Lung (tissue), 12 donors: ENCODE measurements around the gene SLC16A2. TPM values are rescaled to one million over a fixed set of nuclear protein-coding genes. Genes with fewer than 3 reads are reported as not detected.

Experiments used
- ATAC-seq: fragments of 200-7000 bp; cut with Tn5 transposase; one replicate; pipeline ENCODE4 v1.9.1; 2020; ENCODE audit warnings: moderate number of reproducible peaks; ENCODE audit not compliant: insufficient read depth, low FRiP score
- DNase-seq, 3 donors: peaks; one replicate each; pipeline ENCODE4 v3.0.0-alpha.2; 2013 to 2017
- H3K27ac ChIP-seq, 2 donors: one replicate each; pipeline ENCODE4 v1.5.1; 2013; ENCODE audit warnings: mild to moderate bottlenecking in 2 of 2, moderate library complexity in 2 of 2, control low read depth in 1 of 2, inconsistent platforms in 1 of 2, low read depth in 1 of 2, low read length in 1 of 2
- H3K27me3 ChIP-seq, 3 donors: one replicate each; pipeline ENCODE4 v1.5.1; 2013; ENCODE audit warnings: low read length in 2 of 3; ENCODE audit not compliant: control insufficient read depth in 3 of 3, insufficient read depth in 3 of 3
- H3K36me3 ChIP-seq, 4 donors: one replicate each; pipeline ENCODE4 v1.5.1; 2013; ENCODE audit warnings: low read length in 4 of 4, mild to moderate bottlenecking in 1 of 4, moderate library complexity in 1 of 4; ENCODE audit not compliant: control insufficient read depth in 4 of 4, insufficient read depth in 4 of 4
- H3K4me1 ChIP-seq, 5 donors: one replicate each; pipeline ENCODE4 v1.5.1; 2013; ENCODE audit warnings: low read length in 5 of 5, mild to moderate bottlenecking in 2 of 5, moderate library complexity in 1 of 5; ENCODE audit not compliant: control insufficient read depth in 5 of 5, insufficient read depth in 5 of 5
- H3K4me3 ChIP-seq: one replicate; pipeline ENCODE4 v1.5.1; 2013; ENCODE audit warnings: mild to moderate bottlenecking, control low read depth, moderate library complexity
- H3K9ac ChIP-seq, 2 donors: one replicate each; pipeline ENCODE4 v1.5.1; 2013; ENCODE audit warnings: low read length in 2 of 2, control low read depth in 1 of 2; ENCODE audit not compliant: insufficient read depth in 1 of 2
- H3K9me3 ChIP-seq, 4 donors: one replicate each; pipeline ENCODE4 v1.5.1; 2013; ENCODE audit warnings: low read length in 3 of 4, mild to moderate bottlenecking in 1 of 4, moderate library complexity in 1 of 4; ENCODE audit not compliant: control insufficient read depth in 4 of 4, insufficient read depth in 3 of 4
- WGBS, 2 donors: extraction: QIAGEN DNeasy Blood & Tissue Kit; methylation state at CpG; one replicate each; pipeline ENCODE4 v1.1.7; 2013; 5-methylcytosine and 5-hydroxymethylcytosine counted together
- polyA plus RNA-seq, 2 donors: library from polyadenylated mRNA; stranded (reverse); fragments of 200-250 nt; gene quantifications; one replicate each; pipeline ENCODE4 v1.2.1, GENCODE V29; 2013
- total RNA-seq, 2 donors: library from RNA; depleted of rRNA in 1 of 2; stranded (reverse); fragments of >200 nt in 1 of 2; gene quantifications; one replicate each; pipeline ENCODE4 v1.2.1, GENCODE V29; 2014 to 2021
- TF ChIP-seq, protein P1 (sequence below): IDR thresholded peaks from 2 replicates; pipeline ENCODE4 v1.5.1; 2012; ENCODE audit warnings: mild to moderate bottlenecking; ENCODE audit errors: control extremely low read depth, extremely low read depth
- donor health status: control.
- donor health status: control.
- donor health status: Bipolar disorder and iron deficiency.
- donor health status: healthy.
- donor health status: DM: yes; HTN: yes; CAD: no.

SLC16A2 gene
- total and polyA plus RNA-seq, 4 donors, result 2.1 to 13.4 (median 8.3) TPM

DNA sequence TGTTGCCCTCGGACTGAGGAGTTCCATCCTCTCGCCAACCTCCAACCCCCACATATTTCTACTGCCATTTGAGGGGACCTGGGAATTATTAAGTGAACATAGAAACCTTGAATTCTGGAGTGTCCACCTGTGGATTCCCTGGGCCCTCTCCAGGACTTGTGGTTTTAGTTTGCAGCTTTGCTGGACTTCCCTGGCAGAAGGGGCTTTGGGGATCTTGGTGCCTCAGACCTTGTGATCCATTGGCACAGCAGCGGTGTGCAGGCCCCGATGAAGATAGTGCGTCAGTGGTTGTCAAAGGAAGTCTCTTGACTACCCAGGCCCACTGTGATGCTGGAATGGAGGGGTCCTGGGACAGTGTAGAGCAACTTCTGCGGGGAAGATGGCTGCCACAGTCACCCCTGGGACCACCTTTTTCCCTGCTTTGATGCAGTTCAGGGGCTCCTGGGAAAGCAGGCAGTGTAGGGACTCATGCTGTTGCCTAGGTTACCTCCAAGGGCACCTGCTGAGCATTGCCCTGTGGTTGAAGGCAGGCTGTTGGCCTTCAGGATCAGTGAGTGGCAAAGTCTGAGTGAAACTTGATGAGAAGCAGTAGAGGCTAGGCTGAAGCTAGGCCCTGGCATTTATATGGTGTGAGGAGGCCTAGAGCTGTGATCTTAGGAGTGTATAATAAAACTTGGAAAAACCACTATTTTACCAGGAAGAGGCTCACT is 2.2 kb downstream of the SLC16A2 start:
- H3K4me3 ChIP-seq, result no peak overlapping the region
- H3K36me3 ChIP-seq, result no peaks in the 10 kb centered on the region
- DNase-seq (no peak), ATAC-seq (no peak)
- TF ChIP-seq, protein P1, sequence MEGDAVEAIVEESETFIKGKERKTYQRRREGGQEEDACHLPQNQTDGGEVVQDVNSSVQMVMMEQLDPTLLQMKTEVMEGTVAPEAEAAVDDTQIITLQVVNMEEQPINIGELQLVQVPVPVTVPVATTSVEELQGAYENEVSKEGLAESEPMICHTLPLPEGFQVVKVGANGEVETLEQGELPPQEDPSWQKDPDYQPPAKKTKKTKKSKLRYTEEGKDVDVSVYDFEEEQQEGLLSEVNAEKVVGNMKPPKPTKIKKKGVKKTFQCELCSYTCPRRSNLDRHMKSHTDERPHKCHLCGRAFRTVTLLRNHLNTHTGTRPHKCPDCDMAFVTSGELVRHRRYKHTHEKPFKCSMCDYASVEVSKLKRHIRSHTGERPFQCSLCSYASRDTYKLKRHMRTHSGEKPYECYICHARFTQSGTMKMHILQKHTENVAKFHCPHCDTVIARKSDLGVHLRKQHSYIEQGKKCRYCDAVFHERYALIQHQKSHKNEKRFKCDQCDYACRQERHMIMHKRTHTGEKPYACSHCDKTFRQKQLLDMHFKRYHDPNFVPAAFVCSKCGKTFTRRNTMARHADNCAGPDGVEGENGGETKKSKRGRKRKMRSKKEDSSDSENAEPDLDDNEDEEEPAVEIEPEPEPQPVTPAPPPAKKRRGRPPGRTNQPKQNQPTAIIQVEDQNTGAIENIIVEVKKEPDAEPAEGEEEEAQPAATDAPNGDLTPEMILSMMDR, result no peak
- no peaks in the 10 kb centered on the region for H3K27me3 ChIP-seq
- H3K4me1 ChIP-seq, result peaks cover 0 to 13% (median 0%) of the 10 kb centered on the region in 5 donors
- H3K27ac ChIP-seq, result no peak overlapping the region
- H3K9ac ChIP-seq, result peak overlapping the region in 1 of 2 donors; percentile 30
- 77 to 84% methylated on average over 6 of the region's 6 CpGs for WGBS, 2 donors
- peaks cover 0 to 4% (median 0%) of the 10 kb centered on the region in 4 donors for H3K9me3 ChIP-seq

DNA sequence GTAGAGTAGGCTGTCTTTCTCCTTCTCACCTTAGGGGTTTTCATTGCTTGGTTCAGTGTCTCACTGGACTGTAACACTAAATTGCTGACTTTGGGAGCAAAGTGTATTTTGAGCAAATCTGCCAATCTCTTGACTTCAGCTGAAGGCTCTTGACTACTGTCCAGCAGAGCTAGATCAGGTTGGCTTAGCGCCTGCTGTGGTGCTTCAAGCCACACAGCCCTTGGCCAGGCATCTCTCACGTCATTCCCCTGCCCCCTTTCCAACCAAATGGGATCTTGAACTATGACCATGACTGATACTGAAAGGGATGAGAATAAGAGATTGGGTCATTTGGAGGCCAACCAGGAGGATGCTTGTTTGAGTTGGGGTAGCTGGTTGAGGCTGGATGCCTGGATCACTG is 4.8 kb downstream of the SLC16A2 start:
- peaks cover 0 to 8% (median 0%) of the 10 kb centered on the region in 5 donors for H3K4me1 ChIP-seq
- H3K4me3 ChIP-seq, result no peak overlapping the region
- H3K9me3 ChIP-seq, result no peaks in the 10 kb centered on the region
- no peaks in the 10 kb centered on the region for H3K27me3 ChIP-seq
- DNase-seq (no peak), ATAC-seq (no peak)
- H3K27ac ChIP-seq, result no peak overlapping the region
- H3K36me3 ChIP-seq, result no peaks in the 10 kb centered on the region
- TF ChIP-seq, protein P1, result no peak
- 67 to 83% methylated on average over 2 of the region's 2 CpGs for WGBS, 2 donors
- no peak overlapping the region for H3K9ac ChIP-seq

DNA sequence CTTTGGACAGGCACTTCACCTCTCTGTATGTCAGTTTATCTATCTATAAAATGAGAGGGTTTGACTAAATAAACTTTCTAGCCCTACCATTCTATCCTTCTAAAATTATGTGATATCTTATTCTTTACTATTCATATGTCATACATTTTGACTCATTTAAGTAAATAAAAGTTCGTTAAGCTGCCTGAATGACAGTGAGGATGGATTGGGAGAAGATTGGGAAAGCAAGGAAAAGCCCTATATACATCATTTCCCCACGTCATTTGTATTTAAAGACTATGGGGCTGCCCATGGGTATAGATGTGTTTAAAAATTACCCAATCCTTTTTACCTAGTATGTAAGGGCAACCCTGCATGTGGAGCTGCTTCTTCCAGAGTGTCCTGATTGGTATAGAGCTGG is 5.3 kb downstream of the SLC16A2 start:
- Histone ChIP-seq H3K9ac (no peak overlapping the region), H3K9me3 (no peaks in the 10 kb centered on the region), H3K4me1 (peaks cover 0 to 8% (median 0%) of the 10 kb centered on the region in 5 donors), H3K27ac (no peak overlapping the region), H3K4me3 (no peak overlapping the region), H3K27me3 (no peaks in the 10 kb centered on the region), H3K36me3 (no peaks in the 10 kb centered on the region)
- no peak for DNase-seq
- WGBS, 2 donors, result 56 to 77% methylated on average over 2 of the region's 2 CpGs
- ATAC-seq, result no peak
- TF ChIP-seq, protein P1, result no peak
